ENCODE data around the gene SKIC3. TPM values are rescaled to one million over a fixed set of nuclear protein-coding genes. Genes with fewer than 3 reads are reported as not detected.

Gene SKIC3
- total RNA-seq, 4 donors from 2014 or later = 59.6 to 110 (median 72.2) TPM

DNA sequence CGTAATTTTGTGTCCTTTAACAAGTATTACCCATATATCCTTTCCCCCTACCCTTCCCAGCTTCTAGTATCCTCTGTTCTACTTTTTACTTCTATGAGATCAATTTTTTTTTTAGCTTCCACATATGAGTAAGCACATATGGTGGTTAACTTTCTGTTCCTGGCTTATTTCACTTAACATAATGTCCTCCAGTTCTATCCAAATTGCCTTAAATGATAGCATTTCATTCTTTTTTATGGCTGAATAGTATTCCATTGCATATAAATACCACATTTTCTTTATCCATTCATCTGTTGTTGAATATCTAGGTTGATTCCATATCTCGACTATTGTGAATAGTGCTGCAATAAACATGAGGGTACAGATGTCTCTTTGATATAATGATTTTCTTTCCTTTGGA lies 36.4 kb downstream of the SKIC3 start:
- H3K36me3 ChIP-seq = peaks cover 11 to 100% of the 10 kb centered on the region in 2 donors
- ATAC-seq = no peak
- no peak overlapping the region for H3K4me3 ChIP-seq

DNA sequence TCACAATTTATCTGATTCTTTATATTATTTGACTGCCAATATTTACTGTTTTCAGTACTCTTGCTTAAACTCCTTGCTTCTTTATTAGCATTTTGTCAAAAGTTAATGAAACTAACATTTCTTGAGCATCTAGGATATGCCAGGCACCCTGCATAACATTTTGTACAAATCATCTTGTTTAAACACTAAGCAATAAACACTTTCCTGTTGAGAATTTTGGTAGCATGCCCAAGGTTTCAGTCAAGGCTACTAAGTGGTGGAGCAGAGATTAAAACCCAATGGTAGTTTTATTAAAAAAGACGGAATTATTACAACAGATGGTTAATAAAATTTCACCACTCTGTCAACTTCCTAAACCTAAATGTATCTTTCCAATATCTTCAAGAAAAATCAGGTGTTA lies 43.2 kb downstream of the SKIC3 start:
- H3K9me3 ChIP-seq = no peaks in the 10 kb centered on the region
- H3K27me3 ChIP-seq = no peaks in the 10 kb centered on the region
- no peak for ATAC-seq
- H3K4me1 ChIP-seq = no peaks in the 10 kb centered on the region
- WGBS, 2 donors (ENCODE audit: low coverage in 1 of 2) = 93 to 100% methylated on average over 1 of the region's 1 CpG
- TF ChIP-seq, protein P1, sequence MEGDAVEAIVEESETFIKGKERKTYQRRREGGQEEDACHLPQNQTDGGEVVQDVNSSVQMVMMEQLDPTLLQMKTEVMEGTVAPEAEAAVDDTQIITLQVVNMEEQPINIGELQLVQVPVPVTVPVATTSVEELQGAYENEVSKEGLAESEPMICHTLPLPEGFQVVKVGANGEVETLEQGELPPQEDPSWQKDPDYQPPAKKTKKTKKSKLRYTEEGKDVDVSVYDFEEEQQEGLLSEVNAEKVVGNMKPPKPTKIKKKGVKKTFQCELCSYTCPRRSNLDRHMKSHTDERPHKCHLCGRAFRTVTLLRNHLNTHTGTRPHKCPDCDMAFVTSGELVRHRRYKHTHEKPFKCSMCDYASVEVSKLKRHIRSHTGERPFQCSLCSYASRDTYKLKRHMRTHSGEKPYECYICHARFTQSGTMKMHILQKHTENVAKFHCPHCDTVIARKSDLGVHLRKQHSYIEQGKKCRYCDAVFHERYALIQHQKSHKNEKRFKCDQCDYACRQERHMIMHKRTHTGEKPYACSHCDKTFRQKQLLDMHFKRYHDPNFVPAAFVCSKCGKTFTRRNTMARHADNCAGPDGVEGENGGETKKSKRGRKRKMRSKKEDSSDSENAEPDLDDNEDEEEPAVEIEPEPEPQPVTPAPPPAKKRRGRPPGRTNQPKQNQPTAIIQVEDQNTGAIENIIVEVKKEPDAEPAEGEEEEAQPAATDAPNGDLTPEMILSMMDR (IDR thresholded peaks at IDR 0.05) = no peak
- no peak for TF ChIP-seq POLR2A (IDR thresholded peaks at IDR 0.05)
- TF ChIP-seq EP300 (IDR thresholded peaks at IDR 0.05) = no peak
- no peak for TF ChIP-seq POLR2AphosphoS5 (IDR thresholded peaks at IDR 0.05)
- H3K4me3 ChIP-seq = no peak overlapping the region
- peaks cover 7 to 95% of the 10 kb centered on the region in 2 donors for H3K36me3 ChIP-seq
- no peak overlapping the region for H3K27ac ChIP-seq

More for the DNA sequence above, 36.4 kb downstream of the SKIC3 start:
- TF ChIP-seq POLR2A (IDR thresholded peaks at IDR 0.05) = no peak
- no peak for TF ChIP-seq EP300 (IDR thresholded peaks at IDR 0.05)
- no peak for TF ChIP-seq POLR2AphosphoS5 (IDR thresholded peaks at IDR 0.05)
- TF ChIP-seq, protein P1 (IDR thresholded peaks at IDR 0.05) = no peak
- Histone ChIP-seq H3K27me3 (no peaks in the 10 kb centered on the region), H3K4me1 (no peaks in the 10 kb centered on the region), H3K27ac (no peak overlapping the region), H3K9me3 (no peaks in the 10 kb centered on the region)
- 96 to 100% methylated on average over 2 of the region's 2 CpGs for WGBS, 2 donors (ENCODE audit: low coverage in 1 of 2)

DNA sequence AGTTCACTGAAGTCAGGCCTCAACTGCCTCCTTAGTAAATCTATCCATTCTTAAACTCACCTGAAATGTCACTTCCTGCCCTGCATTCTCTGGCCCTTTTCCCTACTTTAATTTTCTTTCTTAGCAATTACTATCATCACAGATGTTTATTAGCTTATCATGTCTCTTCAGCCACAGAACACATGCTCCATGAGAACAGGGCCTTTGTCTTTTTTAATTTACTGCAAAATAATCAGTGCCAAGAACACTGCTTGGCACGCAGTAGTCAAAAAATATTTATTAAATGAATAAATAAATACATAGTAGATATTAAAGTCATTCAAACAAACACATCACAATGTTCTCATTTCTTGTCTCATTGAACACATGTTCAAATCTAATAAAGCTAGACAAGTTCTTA lies 46.2 kb downstream of the SKIC3 start:
- TF ChIP-seq, protein P1 (IDR thresholded peaks at IDR 0.05) = no peak
- TF ChIP-seq POLR2AphosphoS5 (IDR thresholded peaks at IDR 0.05) (no peak), EP300 (IDR thresholded peaks at IDR 0.05) (no peak), POLR2A (IDR thresholded peaks at IDR 0.05) (no peak)
- H3K36me3 ChIP-seq = peaks cover 7 to 95% of the 10 kb centered on the region in 2 donors
- ATAC-seq = no peak
- H3K9me3 ChIP-seq = no peaks in the 10 kb centered on the region
- H3K4me3 ChIP-seq = no peak overlapping the region
- 36 to 69% methylated on average over 1 of the region's 1 CpG for whole genome bisulfite sequencing, 2 donors (ENCODE audit: low coverage in 1 of 2)
- no peak overlapping the region for H3K27ac ChIP-seq
- H3K27me3 ChIP-seq = no peaks in the 10 kb centered on the region
- no peaks in the 10 kb centered on the region for H3K4me1 ChIP-seq

Small RNAs within 50 kb of the gene (small RNA-seq; reads per million reads assigned to genes)
- 0 reads per million in 4 donors for gene RNU6-308P

Other genes starting within 250 kb of the SKIC3 start
- not detected for gene FAM81B, start 163.6 kb downstream of the SKIC3 start, total RNA-seq
- gene ARSK, start 124 bp upstream of the SKIC3 start, total RNA-seq = 10 to 100 TPM in 1 of 4 donors, 1 to 10 TPM in 3; 7.8 to 10.9 (median 8.6) TPM
- under 1 TPM in 2 of 4 donors, not detected in 2; 0.31 to 0.39 TPM for gene GPR150, start 65.1 kb upstream of the SKIC3 start, total RNA-seq
- 1 to 10 TPM in 3 of 4 donors, under 1 TPM in 1; 0.89 to 2.6 (median 1.8) TPM for gene RFESD, start 91.8 kb upstream of the SKIC3 start, total RNA-seq
- under 1 TPM in 1 of 4 donors, not detected in 3; 0.27 TPM for gene SPATA9, start 128.0 kb upstream of the SKIC3 start, total RNA-seq
- gene RHOBTB3, start 176.4 kb upstream of the SKIC3 start, total RNA-seq = 100 to 1,000 TPM in 2 of 4 donors, 10 to 100 TPM in 2; 55.6 to 216 (median 135) TPM

Data from gastroesophageal sphincter (tissue), 4 donors.